Ascending aorta (tissue), 2 donors: ENCODE data around the gene INO80C. TPM values are rescaled to one million over a fixed set of nuclear protein-coding genes. Genes with fewer than 3 reads are reported as not detected.
A peak's percentile ranks its signal among the peaks of the same experiment; 100 is the strongest.

Experiments used
- DNase-seq, 2 donors: peaks; one replicate each; pipeline ENCODE4 v3.0.0-alpha.2; 2019; ENCODE audit warnings: low spot score in 2 of 2
- H3K27ac ChIP-seq, 2 donors: fragments of 200-600 bp; sonication (generic); one replicate each; pipeline ENCODE4 v1.5.1; 2016 to 2017; ENCODE audit warnings: mild to moderate bottlenecking in 1 of 2
- H3K27me3 ChIP-seq: fragments of 200-600 bp; sonication (generic); one replicate; pipeline ENCODE4 v1.5.1; 2017
- H3K36me3 ChIP-seq, 2 donors: fragments of 200-600 bp; sonication (generic); one replicate each; pipeline ENCODE4 v1.5.1; 2016
- H3K4me1 ChIP-seq, 2 donors: fragments of 200-600 bp; sonication (generic); one replicate each; pipeline ENCODE4 v1.5.1; 2016 to 2017; ENCODE audit warnings: mild to moderate bottlenecking in 1 of 2
- H3K4me3 ChIP-seq, 2 donors: fragments of 200-600 bp; sonication (generic); one replicate each; pipeline ENCODE4 v1.5.1; 2016 to 2017; ENCODE audit warnings: mild to moderate bottlenecking in 1 of 2
- H3K9me3 ChIP-seq, 2 donors: fragments of 200-600 bp; sonication (generic); one replicate each; pipeline ENCODE4 v1.5.1; 2016
- intact Hi-C: fragments of 100-400 bp; cut with DNase I; formaldehyde crosslinking; loops from one replicate; pipeline ENCODE4 v1.15.1; 2023
- total RNA-seq: library from RNA; depleted of rRNA; stranded (reverse); fragments of >200 nt; gene quantifications from one replicate; pipeline ENCODE4 v1.1.0, GENCODE V29; 2016
- TF ChIP-seq, protein P1 (sequence below), 3 experiments: fragments of 200-600 bp in 2 of 3; fragments of 450-650 bp in 1 of 3; sonication (generic) in 2 of 3; IDR thresholded peaks; one replicate each; pipeline ENCODE4 v1.5.1; 2016 to 2019; ENCODE audit warnings: antibody characterized with exemption in 3 of 3, mild to moderate bottlenecking in 1 of 3, moderate library complexity in 1 of 3

The INO80C gene
- total RNA-seq, 1 donor from 2014 or later, result 11.2 TPM

GRCh38 chr18:35515460-35516130, 17.8 kb upstream of the INO80C start:
- H3K9me3 ChIP-seq, result no peaks in the 10 kb centered on the region
- peaks cover 0 to 5% of the 10 kb centered on the region in 2 donors for H3K4me1 ChIP-seq
- intact Hi-C loops, result no loop called here
- H3K4me3 ChIP-seq, result no peak overlapping the region
- no peaks in the 10 kb centered on the region for H3K36me3 ChIP-seq
- TF ChIP-seq, protein P1, sequence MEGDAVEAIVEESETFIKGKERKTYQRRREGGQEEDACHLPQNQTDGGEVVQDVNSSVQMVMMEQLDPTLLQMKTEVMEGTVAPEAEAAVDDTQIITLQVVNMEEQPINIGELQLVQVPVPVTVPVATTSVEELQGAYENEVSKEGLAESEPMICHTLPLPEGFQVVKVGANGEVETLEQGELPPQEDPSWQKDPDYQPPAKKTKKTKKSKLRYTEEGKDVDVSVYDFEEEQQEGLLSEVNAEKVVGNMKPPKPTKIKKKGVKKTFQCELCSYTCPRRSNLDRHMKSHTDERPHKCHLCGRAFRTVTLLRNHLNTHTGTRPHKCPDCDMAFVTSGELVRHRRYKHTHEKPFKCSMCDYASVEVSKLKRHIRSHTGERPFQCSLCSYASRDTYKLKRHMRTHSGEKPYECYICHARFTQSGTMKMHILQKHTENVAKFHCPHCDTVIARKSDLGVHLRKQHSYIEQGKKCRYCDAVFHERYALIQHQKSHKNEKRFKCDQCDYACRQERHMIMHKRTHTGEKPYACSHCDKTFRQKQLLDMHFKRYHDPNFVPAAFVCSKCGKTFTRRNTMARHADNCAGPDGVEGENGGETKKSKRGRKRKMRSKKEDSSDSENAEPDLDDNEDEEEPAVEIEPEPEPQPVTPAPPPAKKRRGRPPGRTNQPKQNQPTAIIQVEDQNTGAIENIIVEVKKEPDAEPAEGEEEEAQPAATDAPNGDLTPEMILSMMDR (IDR thresholded peaks at IDR 0.05), result no peak
- H3K27ac ChIP-seq, result no peak overlapping the region
- no peak for DNase-seq
- no peaks in the 10 kb centered on the region for H3K27me3 ChIP-seq

DNA sequence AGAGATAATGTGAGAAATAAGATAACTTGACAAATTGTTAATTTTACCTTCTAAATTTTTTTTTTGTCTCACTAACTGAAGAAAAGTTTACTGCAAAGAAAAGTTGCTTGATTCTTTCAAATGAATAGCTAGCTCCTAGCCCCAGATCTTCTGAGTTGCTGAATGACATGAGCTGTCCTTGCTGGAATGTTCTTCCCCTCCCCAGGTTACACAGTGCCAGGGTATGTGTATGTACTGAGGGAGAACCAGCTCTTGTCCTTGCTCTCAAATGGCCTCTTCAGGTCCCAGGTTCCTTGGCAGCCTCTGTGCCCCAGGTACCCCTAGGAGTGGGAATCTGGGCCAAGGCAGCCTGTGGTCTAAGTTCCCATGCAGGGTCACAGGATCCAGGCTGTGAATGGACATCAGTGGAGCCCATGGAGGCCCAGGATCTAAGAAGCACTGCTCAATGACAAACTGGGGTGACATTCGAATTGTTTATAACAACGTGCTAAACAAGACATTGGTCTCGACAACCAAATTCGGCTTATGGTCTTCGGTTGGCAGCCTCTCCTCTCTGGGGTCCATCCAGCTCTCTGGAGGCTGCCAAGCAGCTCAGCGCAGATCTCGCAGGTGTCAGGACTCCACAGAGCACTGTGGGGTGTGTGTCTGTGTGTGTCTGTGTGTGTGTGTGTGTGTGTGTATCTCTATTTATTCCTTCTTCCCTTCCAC, 17.1 kb upstream of the INO80C start:
- TF ChIP-seq, protein P1 (IDR thresholded peaks at IDR 0.05), result no peak
- no peak overlapping the region for H3K27ac ChIP-seq
- intact Hi-C loops, result no loop called here

DNA sequence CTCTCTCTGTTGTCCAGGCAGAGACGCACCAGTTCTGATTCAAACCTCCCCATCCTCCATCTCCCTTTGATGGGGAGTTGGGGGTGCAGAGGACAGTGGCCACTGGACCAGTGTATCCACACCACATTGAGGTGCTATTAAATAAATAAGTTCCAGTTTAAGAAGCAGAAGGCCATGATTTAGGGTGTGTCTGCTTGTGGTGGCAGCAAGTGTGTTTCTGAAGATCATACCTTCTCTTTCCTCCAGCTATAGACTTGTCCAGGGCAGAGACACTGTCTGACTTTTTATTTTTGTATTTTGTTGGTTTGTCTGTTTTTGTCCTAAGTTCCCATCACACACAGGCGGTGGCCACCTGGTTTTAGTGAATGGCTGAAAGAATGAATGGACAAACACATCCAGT, 16.5 kb upstream of the INO80C start:
- intact Hi-C loops, result no loop called here
- TF ChIP-seq, protein P1 (IDR thresholded peaks at IDR 0.05), result no peak
- H3K27me3 ChIP-seq, result no peaks in the 10 kb centered on the region
- H3K4me3 ChIP-seq, result no peak overlapping the region
- peaks cover 0 to 5% of the 10 kb centered on the region in 2 donors for H3K4me1 ChIP-seq
- H3K36me3 ChIP-seq, result no peaks in the 10 kb centered on the region
- H3K27ac ChIP-seq, result no peak overlapping the region
- DNase-seq, result no peak
- H3K9me3 ChIP-seq, result no peaks in the 10 kb centered on the region

More for the DNA sequence above, 17.1 kb upstream of the INO80C start:
- no peak for DNase-seq
- H3K27me3 ChIP-seq, result no peaks in the 10 kb centered on the region
- H3K36me3 ChIP-seq, result no peaks in the 10 kb centered on the region
- no peak overlapping the region for H3K4me3 ChIP-seq
- H3K4me1 ChIP-seq, result peaks cover 0 to 5% of the 10 kb centered on the region in 2 donors
- H3K9me3 ChIP-seq, result no peaks in the 10 kb centered on the region

DNA sequence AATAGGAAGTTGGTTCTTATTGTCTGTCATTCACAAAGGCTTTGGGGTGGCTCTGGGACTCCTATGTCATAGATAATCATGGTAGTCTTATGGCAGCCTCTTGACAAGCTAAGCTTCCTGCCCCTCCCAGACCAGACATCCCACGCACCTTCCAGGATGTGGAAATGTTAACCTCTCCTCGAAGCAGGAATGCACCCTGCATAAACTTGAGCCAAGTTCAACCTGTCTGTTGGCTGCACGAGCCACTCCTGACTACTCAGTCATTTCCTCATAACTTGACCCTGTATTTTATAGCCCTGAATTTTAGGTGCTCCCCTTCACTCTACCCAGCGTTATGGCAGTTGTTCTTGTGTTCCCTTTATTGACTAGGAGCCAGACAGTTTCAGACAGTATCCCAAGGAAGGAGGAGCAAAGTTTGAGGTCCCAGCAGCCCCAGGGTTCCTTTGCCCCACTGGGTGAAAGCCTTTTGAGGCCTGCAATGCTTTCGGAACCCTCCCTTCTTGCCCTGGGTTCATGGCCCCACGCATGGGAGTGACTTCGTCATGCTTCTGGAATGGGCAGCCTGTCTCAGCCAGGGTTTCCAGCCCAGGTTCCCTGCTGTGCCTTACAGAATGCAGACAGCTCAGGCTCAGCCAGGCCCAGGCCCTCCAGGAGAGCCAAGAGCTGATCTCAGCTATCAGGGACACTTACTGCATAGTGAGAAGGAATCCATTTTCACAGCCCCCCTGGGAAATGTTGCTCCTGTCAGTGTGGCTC, 15.6 kb upstream of the INO80C start:
- DNase-seq, result peak in 1 of 2 donors; percentile 78
- H3K4me3 ChIP-seq, result no peak overlapping the region
- H3K4me1 ChIP-seq, result peaks cover 0 to 5% of the 10 kb centered on the region in 2 donors
- H3K27me3 ChIP-seq, result no peaks in the 10 kb centered on the region
- TF ChIP-seq, protein P1 (IDR thresholded peaks at IDR 0.05), result no peak
- intact Hi-C loops, result no loop called here
- H3K27ac ChIP-seq, result peak overlapping the region; percentile 52 to 59
- no peaks in the 10 kb centered on the region for H3K9me3 ChIP-seq
- H3K36me3 ChIP-seq, result no peaks in the 10 kb centered on the region

- Histone ChIP-seq H3K36me3 (no peaks in the 10 kb centered on the region), H3K27me3 (no peaks in the 10 kb centered on the region), H3K9me3 (no peaks in the 10 kb centered on the region), H3K27ac (peak overlapping the region; percentile 52 to 59), H3K4me3 (no peak overlapping the region), H3K4me1 (peaks cover 0 to 5% of the 10 kb centered on the region in 2 donors)
- TF ChIP-seq, protein P1 (IDR thresholded peaks at IDR 0.05), result no peak
- no peak for DNase-seq
- intact Hi-C loops, result no loop called here
These were observed 15.0 kb upstream of the INO80C start for GRCh38 chr18:35512761-35513160.
